ENCODE measurements around the gene RALGPS1.

Gene RALGPS1

GRCh38 chr9:126879288-126879687, 35.3 kb upstream of the RALGPS1 start:
- H2AFZ ChIP-seq (ENCODE audit: low read depth, low read length), result no peak overlapping the region
- H3K4me3 ChIP-seq (ENCODE audit: low read length), result no peak overlapping the region
- H3K79me2 ChIP-seq (ENCODE audit: low read length), result peaks cover 6% of the 10 kb centered on the region; the same call in 1 of the 2 replicates
- H3K9ac ChIP-seq (ENCODE audit: low read length), result no peak overlapping the region
- no peak overlapping the region for H3K27ac ChIP-seq (ENCODE audit: low read length)
- H3K36me3 ChIP-seq (replicated peaks; ENCODE audit: low read depth, low read length), result peaks cover 23% of the 10 kb centered on the region
- H3K27me3 ChIP-seq (ENCODE audit: low read depth, low read length), result no peaks in the 10 kb centered on the region
- H3K9me3 ChIP-seq (ENCODE audit: insufficient read depth, low read length), result no peaks in the 10 kb centered on the region
- TF ChIP-seq EZH2phosphoT487 (IDR thresholded peaks at IDR 0.05; ENCODE audit: low read depth) (no peak), CTCF (IDR thresholded peaks at IDR 0.05; ENCODE audit: low read depth, low read length) (no peak)
- no peak overlapping the region for H3K4me2 ChIP-seq (ENCODE audit: low read length)
- no peaks in the 10 kb centered on the region for H3K4me1 ChIP-seq (ENCODE audit: low read length)
- H4K20me1 ChIP-seq (ENCODE audit: insufficient read depth, low read length), result peaks cover 12% of the 10 kb centered on the region

GRCh38 chr9:126880226-126880946, 34.2 kb upstream of the RALGPS1 start:
- Histone ChIP-seq H3K27me3 (ENCODE audit: low read depth, low read length) (no peaks in the 10 kb centered on the region), H4K20me1 (ENCODE audit: insufficient read depth, low read length) (peaks cover 12% of the 10 kb centered on the region), H2AFZ (ENCODE audit: low read depth, low read length) (no peak overlapping the region), H3K27ac (ENCODE audit: low read length) (no peak overlapping the region), H3K4me2 (ENCODE audit: low read length) (no peak overlapping the region), H3K79me2 (ENCODE audit: low read length) (no peaks in the 10 kb centered on the region; the same call in 1 of the 2 replicates), H3K36me3 (replicated peaks; ENCODE audit: low read depth, low read length) (peaks cover 23% of the 10 kb centered on the region), H3K4me3 (ENCODE audit: low read length) (no peak overlapping the region), H3K4me1 (ENCODE audit: low read length) (no peaks in the 10 kb centered on the region), H3K9ac (ENCODE audit: low read length) (no peak overlapping the region), H3K9me3 (ENCODE audit: insufficient read depth, low read length) (no peaks in the 10 kb centered on the region)
- no peak for TF ChIP-seq CTCF (IDR thresholded peaks at IDR 0.05; ENCODE audit: low read depth, low read length)
- TF ChIP-seq EZH2phosphoT487 (IDR thresholded peaks at IDR 0.05; ENCODE audit: low read depth), result no peak

- Histone ChIP-seq H4K20me1 (ENCODE audit: insufficient read depth, low read length) (peaks cover 12% of the 10 kb centered on the region), H3K4me2 (ENCODE audit: low read length) (no peak overlapping the region), H3K27me3 (ENCODE audit: low read depth, low read length) (no peaks in the 10 kb centered on the region), H3K4me1 (ENCODE audit: low read length) (no peaks in the 10 kb centered on the region), H3K36me3 (replicated peaks; ENCODE audit: low read depth, low read length) (peaks cover 23% of the 10 kb centered on the region), H3K79me2 (ENCODE audit: low read length) (no peaks in the 10 kb centered on the region; the same call in 1 of the 2 replicates), H3K4me3 (ENCODE audit: low read length) (no peak overlapping the region), H3K9ac (ENCODE audit: low read length) (no peak overlapping the region), H3K27ac (ENCODE audit: low read length) (no peak overlapping the region), H3K9me3 (ENCODE audit: insufficient read depth, low read length) (no peaks in the 10 kb centered on the region), H2AFZ (ENCODE audit: low read depth, low read length) (no peak overlapping the region)
- TF ChIP-seq CTCF (IDR thresholded peaks at IDR 0.05; ENCODE audit: low read depth, low read length) (no peak), EZH2phosphoT487 (IDR thresholded peaks at IDR 0.05; ENCODE audit: low read depth) (no peak)
Observed at GRCh38 chr9:126880947-126881332, 33.6 kb upstream of the RALGPS1 start.

GRCh38 chr9:126882746-126883145, 31.8 kb upstream of the RALGPS1 start:
- Histone ChIP-seq H3K4me1 (ENCODE audit: low read length) (no peaks in the 10 kb centered on the region), H3K27ac (ENCODE audit: low read length) (no peak overlapping the region), H3K9me3 (ENCODE audit: insufficient read depth, low read length) (no peaks in the 10 kb centered on the region), H4K20me1 (ENCODE audit: insufficient read depth, low read length) (peaks cover 12% of the 10 kb centered on the region), H3K4me3 (ENCODE audit: low read length) (no peak overlapping the region), H3K4me2 (ENCODE audit: low read length) (no peak overlapping the region), H3K79me2 (ENCODE audit: low read length) (no peaks in the 10 kb centered on the region), H3K9ac (ENCODE audit: low read length) (no peak overlapping the region), H3K36me3 (replicated peaks; ENCODE audit: low read depth, low read length) (peaks cover 23% of the 10 kb centered on the region), H3K27me3 (ENCODE audit: low read depth, low read length) (no peaks in the 10 kb centered on the region), H2AFZ (ENCODE audit: low read depth, low read length) (no peak overlapping the region)
- no peak for TF ChIP-seq EZH2phosphoT487 (IDR thresholded peaks at IDR 0.05; ENCODE audit: low read depth)
- no peak for TF ChIP-seq CTCF (IDR thresholded peaks at IDR 0.05; ENCODE audit: low read depth, low read length)

Measured in OCI-LY3 (cell line).